CD4-positive, alpha-beta memory T cell (primary cell): ENCODE measurements around the gene PRSS36. TPM values are rescaled to one million over a fixed set of nuclear protein-coding genes. Genes with fewer than 3 reads are reported as not detected.
"Not testable (repeated sequence)": the region's sequence is repeated elsewhere in the genome, so short reads cannot be mapped to it uniquely, and the experiment has no call there.

Source experiments
- CTCF ChIA-PET: fragments of 350-600 bp; sonication (Branson Sonifier 250); formaldehyde crosslinking; loops from one replicate; lab custom pipeline; 2021; ENCODE audit warnings: inconsistent platforms; ENCODE audit not compliant: partially characterized antibody; lab: Charles Lee
- POLR2A ChIA-PET: fragments of 350-600 bp; sonication (Branson Sonifier 250); formaldehyde crosslinking; loops from one replicate; lab custom pipeline; 2021; ENCODE audit not compliant: partially characterized antibody; lab: Charles Lee
- DNase-seq, 5 donors: peaks; one replicate each; pipeline versions ENCODE4 v3.0.0 to v3.0.0-alpha.2; 2020 to 2022; ENCODE audit warnings: mixed read lengths in 1 of 5
- H3K27ac ChIP-seq: one replicate; pipeline ENCODE4 v1.7.0; 2013; ENCODE audit warnings: low read depth, low read length
- H3K27me3 ChIP-seq: 2 replicates; pipeline ENCODE4 v1.7.0; 2013; ENCODE audit warnings: mild to moderate bottlenecking, low read length, moderate library complexity; ENCODE audit not compliant: insufficient read depth
- H3K36me3 ChIP-seq: 2 replicates; pipeline ENCODE4 v1.7.0; 2013; ENCODE audit warnings: mild to moderate bottlenecking, low read length, moderate library complexity; ENCODE audit not compliant: insufficient read depth
- H3K4me1 ChIP-seq: 2 replicates; pipeline ENCODE4 v1.7.0; 2013; ENCODE audit warnings: mild to moderate bottlenecking, low read length, moderate library complexity; ENCODE audit not compliant: insufficient read depth
- H3K4me3 ChIP-seq, 2 donors: one replicate each; pipeline ENCODE4 v1.7.0; 2013; ENCODE audit warnings: low read length in 2 of 2, mild to moderate bottlenecking in 1 of 2
- H3K9me3 ChIP-seq, 2 donors: one replicate each; pipeline ENCODE4 v1.7.0; 2013; ENCODE audit warnings: low read length in 2 of 2, control low read depth in 1 of 2; ENCODE audit not compliant: control insufficient read depth in 1 of 2
- H3K27ac Mint-ChIP-seq, 7 donors: one replicate each; pipeline ENCODE4 v1.8.0; 2020 to 2021; ENCODE audit warnings: mixed read lengths in 7 of 7, mild to moderate bottlenecking in 6 of 7, inconsistent platforms in 3 of 7, moderate library complexity in 3 of 7
- H3K27me3 Mint-ChIP-seq, 2 donors: one replicate each; pipeline ENCODE4 v1.8.0; 2020 to 2021; ENCODE audit warnings: mixed read lengths in 2 of 2
- H3K36me3 Mint-ChIP-seq, 2 donors: one replicate each; pipeline ENCODE4 v1.8.0; 2020 to 2021; ENCODE audit warnings: mixed read lengths in 2 of 2, inconsistent platforms in 1 of 2, mild to moderate bottlenecking in 1 of 2
- H3K4me1 Mint-ChIP-seq, 4 donors: one replicate each; pipeline ENCODE4 v1.8.0; 2020 to 2021; ENCODE audit warnings: mixed read lengths in 4 of 4, mild to moderate bottlenecking in 1 of 4
- H3K4me3 Mint-ChIP-seq, 8 donors: one replicate each; pipeline ENCODE4 v1.8.0; 2020 to 2021; ENCODE audit warnings: mixed read lengths in 8 of 8, mild to moderate bottlenecking in 7 of 8, moderate library complexity in 6 of 8, inconsistent platforms in 3 of 8
- H3K9me3 Mint-ChIP-seq, 8 donors: one replicate each; pipeline ENCODE4 v1.8.0; 2020 to 2021; ENCODE audit warnings: mixed read lengths in 8 of 8, mild to moderate bottlenecking in 5 of 8, inconsistent platforms in 3 of 8, moderate library complexity in 1 of 8
- intact Hi-C: fragments of 100-400 bp; cut with micrococcal nuclease; formaldehyde crosslinking; loops from one replicate; pipeline ENCODE4 v1.15.1; 2023
- polyA plus RNA-seq, 2 donors: library from polyadenylated mRNA; unstranded; fragments of 300-500 nt; fragmentation: Illumina TruSeq; gene quantifications; one replicate each; pipeline ENCODE4 v1.2.3, GENCODE V29; 2021
- total RNA-seq, 2 experiments: library from RNA; stranded (reverse); gene quantifications; one replicate each; pipeline ENCODE4 v1.2.3, GENCODE V29; 2021

The PRSS36 gene
- total and polyA plus RNA-seq, 4 experiments from 2014 or later: 0.33 to 0.94 (median 0.57) TPM

DNA sequence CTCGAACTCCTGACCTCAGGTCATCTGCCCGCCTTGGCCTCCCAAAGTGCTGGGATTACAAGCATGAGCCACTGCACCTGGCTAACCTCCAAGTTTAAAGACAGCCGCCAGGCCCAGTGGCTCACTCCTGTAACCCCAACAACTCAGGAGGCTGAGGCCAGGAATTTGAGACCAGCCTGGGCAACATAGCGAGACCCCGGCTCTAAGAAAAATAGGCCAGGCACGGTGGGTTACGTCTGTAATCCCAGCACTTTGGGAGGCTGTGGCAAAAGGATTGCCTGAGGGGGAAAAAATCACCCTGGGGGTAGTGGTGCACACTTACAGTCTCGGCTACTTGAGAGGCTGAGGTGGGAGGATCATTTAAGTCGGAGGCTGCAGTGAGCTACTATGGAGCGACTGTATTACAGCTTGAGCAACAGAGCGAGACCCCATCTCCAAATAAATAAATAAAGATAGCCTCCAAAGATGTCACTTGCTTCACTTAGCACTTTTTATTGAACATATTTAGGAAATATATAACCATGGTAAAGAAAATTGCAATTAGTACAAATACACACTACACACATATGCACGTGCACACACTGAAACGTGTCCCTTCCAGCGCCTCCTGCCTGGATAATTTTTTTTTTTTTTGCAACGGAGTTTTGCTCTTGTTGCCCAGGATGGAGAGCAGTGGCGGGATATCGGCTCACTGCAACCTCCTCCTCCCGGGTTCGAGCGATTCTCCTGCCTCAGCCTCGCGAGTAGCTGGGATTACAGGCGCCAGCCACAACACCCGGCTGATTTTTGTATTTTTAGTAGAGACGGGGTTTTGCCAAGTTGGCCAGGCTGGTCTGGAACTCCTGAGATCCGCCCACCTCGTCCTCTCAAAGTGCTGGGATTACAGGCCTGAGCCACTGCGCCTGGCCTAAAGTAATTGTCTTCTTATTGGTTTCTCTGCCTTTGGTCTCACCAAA is 43.1 kb downstream of the PRSS36 start:
- Histone ChIP-seq H3K36me3 (no peaks in the 10 kb centered on the region), H3K9me3 (no peaks in the 10 kb centered on the region), H3K27ac (no peak overlapping the region), H3K4me1 (peaks cover 20% of the 10 kb centered on the region), H3K4me3 (no peak overlapping the region), H3K27me3 (no peaks in the 10 kb centered on the region)
- H3K27me3 Mint-ChIP-seq: no peaks in the 10 kb centered on the region
- peaks cover 3 to 15% of the 10 kb centered on the region in 2 donors for H3K36me3 Mint-ChIP-seq
- H3K27ac Mint-ChIP-seq: no peak overlapping the region
- H3K4me3 Mint-ChIP-seq: peak overlapping the region; percentile 83 to 90 (median 87)
- peaks cover 0 to 2% (median 0%) of the 10 kb centered on the region in 8 donors for H3K9me3 Mint-ChIP-seq
- ChIA-PET POLR2A (interaction anchor here (1.4 kb wide), 1 partner anchor 35 kb away, joined by 3 read pairs; no protein-coding TSS in a partner anchor), CTCF (interaction anchor here (0.7 kb wide), 1 partner anchor 39 kb away, joined by 3 read pairs; no protein-coding TSS in a partner anchor)
- intact Hi-C loops: no loop called here
- no peak for DNase-seq
- H3K4me1 Mint-ChIP-seq: peaks cover 8 to 23% (median 15%) of the 10 kb centered on the region in 4 donors

DNA sequence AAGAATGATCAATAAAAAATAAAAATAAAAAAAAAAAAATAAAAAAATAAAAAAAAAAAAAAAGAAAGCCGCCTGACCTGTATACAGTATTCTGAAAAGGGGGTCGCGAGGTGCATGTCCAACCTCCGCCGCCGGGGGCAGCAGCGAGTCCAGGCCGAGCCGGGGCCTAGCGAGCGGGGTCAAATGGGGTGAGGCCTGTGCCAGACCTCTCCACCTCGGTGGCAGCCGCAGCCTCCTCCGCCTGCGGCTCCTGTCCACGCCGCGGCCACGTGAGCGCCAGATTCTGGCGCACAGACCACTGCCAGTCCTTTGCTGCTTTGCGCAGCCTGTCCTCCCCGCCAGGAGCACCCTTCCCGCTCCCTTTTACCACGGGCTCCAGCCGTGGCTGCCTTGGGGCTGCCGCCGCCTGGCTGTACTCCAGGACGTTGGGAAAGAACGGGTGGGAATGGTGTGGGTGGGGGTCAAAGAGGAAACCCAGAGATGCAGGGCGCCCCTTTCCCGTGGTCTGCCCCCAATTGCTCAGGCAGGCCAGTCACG is 44.1 kb downstream of the PRSS36 start:
- intact Hi-C loops: loop anchor here (2.0 kb wide), 1 partner anchor 37 kb away; no protein-coding TSS in a partner anchor
- Mint-ChIP-seq H3K4me3 (peak overlapping the region in 2 of 8 donors; percentile 44 to 52), H3K27ac (peak overlapping the region in 4 of 7 donors; percentile 15 to 55 (median 28))

DNA sequence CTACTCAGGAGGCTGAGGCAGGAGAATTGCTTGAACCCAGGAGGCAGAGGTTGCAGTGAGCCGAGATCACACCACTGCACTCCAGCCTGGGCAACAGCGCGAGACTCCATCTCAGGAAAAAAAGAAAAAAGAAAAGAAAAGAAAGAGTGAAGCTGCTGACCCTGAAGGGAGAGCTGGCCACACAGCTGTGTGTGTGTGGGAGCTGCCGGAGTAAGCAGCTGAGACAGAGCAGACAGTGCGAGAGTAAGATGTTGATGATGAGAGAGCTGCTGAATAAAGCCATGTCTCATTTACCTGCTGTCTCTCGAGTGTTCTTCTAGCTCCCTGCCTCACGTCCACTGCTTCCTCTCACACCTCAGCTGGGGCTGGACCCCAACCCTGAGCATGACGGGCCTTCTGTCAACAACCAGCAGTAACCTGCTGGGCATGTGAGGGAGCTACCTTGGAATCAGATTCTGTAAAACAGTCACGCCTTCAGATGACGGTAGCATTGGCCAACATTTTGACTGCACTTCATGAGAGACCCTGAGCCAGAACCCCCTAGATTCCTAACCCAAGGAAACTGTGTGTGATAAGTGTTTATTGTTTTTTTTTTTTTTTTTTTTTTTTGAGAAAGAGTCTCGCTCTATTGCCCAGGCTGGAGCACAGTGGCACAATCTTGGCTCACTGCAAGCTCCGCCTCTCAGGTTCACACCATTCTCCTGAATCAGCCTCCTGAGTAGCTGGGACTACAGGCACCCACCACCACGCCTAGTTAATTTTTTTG is 48.8 kb downstream of the PRSS36 start:
- H3K4me3 Mint-ChIP-seq, H3K4me1 ChIP-seq, H3K9me3 ChIP-seq, H3K36me3 ChIP-seq, H3K27ac Mint-ChIP-seq, H3K27me3 ChIP-seq, H3K4me3 ChIP-seq, H3K27me3 Mint-ChIP-seq, H3K27ac ChIP-seq, H3K9me3 Mint-ChIP-seq, intact Hi-C loops, DNase-seq, H3K4me1 Mint-ChIP-seq, H3K36me3 Mint-ChIP-seq: not testable (repeated sequence)
- CTCF ChIA-PET: interaction anchor here (0.7 to 1.2 kb wide), 5 partner anchors 13 to 342 kb away, joined by 3 to 5 read pairs (median 3); partner anchors contain the start of genes PRSS53 and ZNF843
- POLR2A ChIA-PET: interaction anchor here (0.7 to 1.4 kb wide), 2 partner anchors 25 to 41 kb away, joined by 3 to 4 read pairs; no protein-coding TSS in a partner anchor

More for the DNA sequence above, 44.1 kb downstream of the PRSS36 start:
- Histone ChIP-seq H3K27me3 (no peaks in the 10 kb centered on the region), H3K27ac (no peak overlapping the region), H3K9me3 (no peaks in the 10 kb centered on the region), H3K36me3 (no peaks in the 10 kb centered on the region), H3K4me1 (peaks cover 20% of the 10 kb centered on the region), H3K4me3 (no peak overlapping the region)
- Mint-ChIP-seq H3K9me3 (peaks cover 0 to 2% (median 0%) of the 10 kb centered on the region in 8 donors), H3K36me3 (peaks cover 0 to 9% of the 10 kb centered on the region in 2 donors), H3K27me3 (no peaks in the 10 kb centered on the region), H3K4me1 (peaks cover 8 to 23% (median 15%) of the 10 kb centered on the region in 4 donors)
- peak; percentile 60 to 70 (median 66) for DNase-seq
- ChIA-PET CTCF (no interaction called here), POLR2A (no interaction called here)

DNA sequence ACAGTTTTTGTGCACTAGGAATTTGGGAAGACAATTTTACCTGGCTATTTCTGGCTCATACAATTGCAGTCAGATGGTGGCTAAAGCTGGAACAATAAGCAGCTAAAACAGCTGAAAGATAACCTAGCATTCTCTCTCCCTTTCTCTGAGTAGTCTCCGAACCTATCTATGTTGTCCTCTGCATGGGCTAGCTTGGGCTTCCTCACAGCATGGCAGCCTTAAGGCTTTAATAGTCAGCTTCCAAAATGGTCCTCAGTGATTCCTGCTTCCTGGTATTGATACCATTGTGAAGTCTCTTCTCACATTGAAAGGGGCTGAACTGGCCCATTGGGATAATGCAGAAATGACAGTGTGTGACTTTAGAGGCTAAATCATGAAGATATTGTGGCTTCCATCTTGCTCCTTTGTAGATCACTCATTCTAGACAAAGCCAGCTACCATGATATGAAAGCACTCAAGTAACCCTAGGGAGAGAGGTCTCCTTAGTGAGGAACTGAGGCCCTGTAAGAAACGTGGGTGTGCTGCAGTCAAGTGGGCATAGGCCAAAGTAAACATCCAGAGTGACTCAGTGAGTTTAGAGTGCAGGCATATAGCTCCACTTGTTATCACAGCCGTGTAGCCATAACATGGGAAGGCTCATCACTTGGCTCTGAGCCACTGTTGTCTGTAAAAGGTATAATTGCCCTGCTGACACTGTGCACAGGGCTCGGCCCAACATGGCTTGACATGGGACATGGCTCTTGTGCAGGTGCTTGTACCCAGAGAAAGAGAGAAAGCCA is 49.8 kb downstream of the PRSS36 start:
- CTCF ChIA-PET: interaction anchor here (1.1 kb wide), 2 partner anchors 15 to 112 kb away, joined by 3 to 4 read pairs; no protein-coding TSS in a partner anchor
- intact Hi-C loops: no loop called here
- POLR2A ChIA-PET: interaction anchor here (0.7 to 1.4 kb wide), 2 partner anchors 24 to 42 kb away, joined by 3 to 4 read pairs; no protein-coding TSS in a partner anchor
- no peaks in the 10 kb centered on the region for H3K27me3 ChIP-seq
- H3K4me1 ChIP-seq: peaks cover 9% of the 10 kb centered on the region
- Mint-ChIP-seq H3K27me3 (peaks cover 0 to 1% of the 10 kb centered on the region in 2 donors), H3K9me3 (peaks cover 0 to 2% (median 0%) of the 10 kb centered on the region in 8 donors), H3K27ac (no peak overlapping the region), H3K4me1 (peaks cover 6 to 15% (median 10%) of the 10 kb centered on the region in 4 donors), H3K36me3 (peaks cover 0 to 2% of the 10 kb centered on the region in 2 donors), H3K4me3 (no peak overlapping the region)
- H3K9me3 ChIP-seq: no peaks in the 10 kb centered on the region
- no peak overlapping the region for H3K4me3 ChIP-seq
- H3K36me3 ChIP-seq: no peaks in the 10 kb centered on the region
- DNase-seq: no peak
- H3K27ac ChIP-seq: no peak overlapping the region

DNA sequence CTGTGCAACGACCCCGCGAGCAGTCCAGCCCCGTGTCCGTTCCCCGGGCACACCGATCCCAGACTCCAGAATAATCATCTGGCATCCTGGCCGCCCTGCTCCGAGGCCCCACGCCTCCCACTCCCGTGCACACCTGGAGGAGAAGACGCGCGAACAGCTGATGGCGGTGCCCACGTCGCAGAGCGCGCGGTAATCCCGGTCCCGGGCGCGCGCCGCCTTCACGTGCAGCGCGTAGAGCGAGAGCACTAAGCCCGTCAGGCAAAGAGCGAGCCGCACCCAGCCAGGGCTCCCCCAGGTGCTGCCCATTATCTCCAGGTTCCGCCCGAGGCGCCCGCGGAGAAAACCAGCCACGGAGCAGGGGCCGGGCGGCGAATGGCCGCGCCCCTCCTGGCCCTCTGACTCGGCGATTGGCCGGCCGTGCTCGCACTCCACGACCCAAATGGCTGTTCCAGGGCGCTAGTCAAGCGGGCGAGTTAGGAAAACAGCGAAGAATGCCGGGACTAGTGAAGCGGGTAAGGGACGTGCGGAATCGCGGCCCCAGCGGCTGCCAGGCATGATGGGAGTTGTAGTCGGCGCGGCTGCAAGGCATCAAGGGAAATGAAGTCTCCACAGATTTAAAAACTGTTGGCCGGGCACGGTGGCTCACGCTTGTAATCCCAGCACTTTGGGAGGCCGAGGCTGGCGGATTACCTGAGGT is 55.3 kb downstream of the PRSS36 start, which contains the start of gene VKORC1:
VKORC1 (minus strand) TSS at position 374 of the 697 bp plus-strand sequence; CDS start at position 306, 68 bp downstream.
- ChIA-PET POLR2A (interaction anchor here (0.5 to 5.7 kb wide), 11 partner anchors 9 to 145 kb away, joined by 3 to 61 read pairs (median 4); partner anchors contain the start of genes KAT8, STX4, ZNF646 and ZNF668), CTCF (interaction anchor here (1.2 kb wide), 1 partner anchor 9 kb away, joined by 3 read pairs; no protein-coding TSS in a partner anchor)
- peak; percentile 87 to 92 (median 90) for DNase-seq
- Histone ChIP-seq H3K4me3 (peak within 1 kb of the TSS; percentile 63 to 98), H3K4me1 (peaks cover 22% of the 10 kb centered on the region), H3K36me3 (peaks cover 8% of the 10 kb centered on the region), H3K27ac (peak within 1 kb of the TSS; percentile 74), H3K27me3 (no peaks in the 10 kb centered on the region), H3K9me3 (no peaks in the 10 kb centered on the region)
- H3K27ac Mint-ChIP-seq: peak within 1 kb of the TSS; percentile 76 to 99 (median 95)
- H3K4me1 Mint-ChIP-seq: peaks cover 12 to 42% (median 30%) of the 10 kb centered on the region in 4 donors
- intact Hi-C loops: loop anchor here (1.0 to 5.0 kb wide), 5 partner anchors 20 to 83 kb away; partner anchors contain the start of genes KAT8, ZNF646 and ZNF668
- no peaks in the 10 kb centered on the region for H3K9me3 Mint-ChIP-seq
- H3K27me3 Mint-ChIP-seq: no peaks in the 10 kb centered on the region
- H3K36me3 Mint-ChIP-seq: peaks cover 4 to 21% of the 10 kb centered on the region in 2 donors
- H3K4me3 Mint-ChIP-seq: peak within 1 kb of the TSS; percentile 88 to 96 (median 92)
